IPS-18a (cell line): ENCODE results near the gene CYB561D1.

Experiments
- H3K27ac ChIP-seq: one replicate; pipeline ENCODE4 v1.5.1; 2013; ENCODE audit warnings: low read length
- H3K27me3 ChIP-seq: one replicate; pipeline ENCODE4 v1.6.1; 2013; ENCODE audit warnings: mild to moderate bottlenecking, low read length; ENCODE audit not compliant: control insufficient read depth, insufficient read depth
- H3K36me3 ChIP-seq: one replicate; pipeline ENCODE4 v1.6.1; 2013; ENCODE audit warnings: low read depth, low read length; ENCODE audit not compliant: control insufficient read depth
- H3K4me1 ChIP-seq: one replicate; pipeline ENCODE4 v1.6.1; 2013; ENCODE audit warnings: low read depth, low read length; ENCODE audit not compliant: control insufficient read depth
- H3K4me3 ChIP-seq: one replicate; pipeline ENCODE4 v1.5.1; 2013; ENCODE audit warnings: low read length
- H3K9ac ChIP-seq: one replicate; pipeline ENCODE4 v1.6.1; 2013; ENCODE audit warnings: mild to moderate bottlenecking, low read length, moderate library complexity
- H3K9me3 ChIP-seq: one replicate; pipeline ENCODE4 v1.6.1; 2013; ENCODE audit warnings: low read depth, low read length; ENCODE audit not compliant: control insufficient read depth

CYB561D1 gene

DNA sequence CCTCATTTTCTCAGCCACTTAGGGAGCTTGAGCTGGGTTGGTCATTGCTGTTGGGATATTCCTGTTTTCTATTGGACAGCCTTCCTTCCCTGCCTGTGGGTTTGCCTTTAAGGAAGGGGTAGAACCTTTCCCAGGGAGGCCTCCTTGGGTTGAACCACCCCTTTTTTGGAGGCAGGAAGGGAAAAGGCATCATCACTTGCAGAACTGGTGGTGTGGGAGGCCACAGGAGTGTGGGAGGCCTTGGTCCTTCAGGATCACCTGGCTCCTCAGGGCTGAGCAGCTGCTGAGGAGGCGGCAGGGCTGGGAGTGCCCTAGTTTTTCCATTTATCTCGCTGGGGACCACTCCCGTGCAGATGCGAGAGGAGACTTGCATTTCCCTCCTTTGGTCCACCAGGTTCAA, 667 bp upstream of the CYB561D1 start:
- H3K4me1 ChIP-seq: peaks cover 7% of the 10 kb centered on the region
- no peak overlapping the region for H3K4me3 ChIP-seq
- H3K36me3 ChIP-seq: peaks cover 9% of the 10 kb centered on the region
- no peak overlapping the region for H3K27ac ChIP-seq
- H3K9me3 ChIP-seq: no peaks in the 10 kb centered on the region
- no peaks in the 10 kb centered on the region for H3K27me3 ChIP-seq
- H3K9ac ChIP-seq: no peak overlapping the region

GRCh38 chr1:109495738-109496137, 1.8 kb downstream of the CYB561D1 start:
- Histone ChIP-seq H3K4me1 (peaks cover 13% of the 10 kb centered on the region), H3K27ac (no peak overlapping the region), H3K9me3 (no peaks in the 10 kb centered on the region), H3K4me3 (no peak overlapping the region), H3K36me3 (peaks cover 3% of the 10 kb centered on the region), H3K9ac (no peak overlapping the region), H3K27me3 (no peaks in the 10 kb centered on the region)

GRCh38 chr1:109497449-109498160, 3.7 kb downstream of the CYB561D1 start:
- Histone ChIP-seq H3K27me3 (no peaks in the 10 kb centered on the region), H3K4me1 (peaks cover 13% of the 10 kb centered on the region), H3K36me3 (no peaks in the 10 kb centered on the region), H3K9ac (no peak overlapping the region), H3K9me3 (no peaks in the 10 kb centered on the region), H3K4me3 (no peak overlapping the region), H3K27ac (no peak overlapping the region)

- Histone ChIP-seq H3K36me3 (no peaks in the 10 kb centered on the region), H3K9ac (no peak overlapping the region), H3K4me1 (peaks cover 13% of the 10 kb centered on the region), H3K27me3 (no peaks in the 10 kb centered on the region), H3K27ac (no peak overlapping the region), H3K9me3 (no peaks in the 10 kb centered on the region), H3K4me3 (no peak overlapping the region)
These were observed 4.4 kb downstream of the CYB561D1 start for GRCh38 chr1:109498161-109498801.

DNA sequence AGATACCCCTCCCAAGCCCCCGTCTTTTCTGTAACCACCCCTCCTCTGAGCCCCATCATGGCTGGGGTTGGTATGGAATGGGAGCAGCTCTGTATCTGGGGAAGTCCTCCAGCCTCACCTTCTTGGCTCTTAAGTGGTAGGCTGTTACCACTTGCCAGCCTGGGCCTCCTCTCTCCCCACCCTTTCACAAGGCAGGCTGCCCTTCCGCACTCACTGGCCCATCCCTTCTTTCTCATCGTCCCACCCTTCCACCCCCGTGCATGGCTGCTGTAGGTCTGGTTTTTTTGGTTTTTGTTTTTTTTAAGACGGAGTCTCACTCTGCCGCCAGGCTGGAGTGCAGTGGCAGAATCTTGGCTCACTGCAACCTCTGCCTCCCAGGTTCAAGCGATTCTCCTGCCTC, 5.2 kb downstream of the CYB561D1 start:
- Histone ChIP-seq H3K4me3 (no peak overlapping the region), H3K36me3 (no peaks in the 10 kb centered on the region), H3K9ac (no peak overlapping the region), H3K27me3 (no peaks in the 10 kb centered on the region), H3K9me3 (no peaks in the 10 kb centered on the region), H3K27ac (no peak overlapping the region), H3K4me1 (peaks cover 9% of the 10 kb centered on the region)

DNA sequence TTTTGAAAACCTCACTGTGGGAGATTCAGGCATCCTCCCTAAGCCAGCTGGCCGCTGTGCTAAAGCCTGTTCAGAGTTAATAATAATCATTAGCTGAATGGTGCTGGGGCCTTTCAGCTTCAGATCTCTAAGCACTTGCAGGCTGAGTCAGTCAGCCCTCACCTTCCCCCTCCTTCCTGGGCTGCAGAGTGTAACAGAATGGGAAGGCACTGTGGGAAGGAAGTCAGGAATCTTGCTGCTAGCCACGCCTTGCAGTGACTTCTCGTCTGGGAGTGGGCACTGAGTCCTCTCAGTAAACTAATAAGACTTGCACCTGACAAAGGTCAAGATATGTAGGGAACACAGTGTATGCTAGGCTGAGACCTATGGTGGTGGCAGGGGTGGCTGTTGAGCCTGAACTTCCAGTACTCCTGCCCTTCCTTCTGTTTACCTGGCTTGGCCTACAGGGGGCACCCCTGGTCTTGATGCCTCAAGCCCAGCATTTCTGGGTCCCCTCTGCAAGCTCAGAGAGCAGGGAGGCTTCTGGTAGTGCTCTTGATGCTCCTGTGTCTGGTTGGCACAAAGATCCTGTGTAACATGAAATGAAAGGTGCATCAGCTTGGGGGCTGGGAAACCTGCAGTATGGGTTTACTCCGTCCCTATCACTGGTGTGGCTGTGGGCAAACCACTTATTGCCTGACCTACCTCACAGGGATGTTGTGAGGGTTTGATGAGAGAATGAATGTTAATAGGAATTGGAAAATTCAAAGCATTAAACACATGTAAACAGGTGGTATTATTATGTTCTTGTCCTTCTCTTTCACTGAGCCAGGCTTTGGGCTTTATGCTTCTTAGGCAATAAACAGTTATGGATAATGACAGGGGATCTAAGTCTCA, 6.0 kb downstream of the CYB561D1 start:
- no peak overlapping the region for H3K27ac ChIP-seq
- H3K9me3 ChIP-seq: no peaks in the 10 kb centered on the region
- no peak overlapping the region for H3K4me3 ChIP-seq
- H3K9ac ChIP-seq: no peak overlapping the region
- H3K27me3 ChIP-seq: no peaks in the 10 kb centered on the region
- H3K4me1 ChIP-seq: peaks cover 9% of the 10 kb centered on the region
- no peaks in the 10 kb centered on the region for H3K36me3 ChIP-seq

- H3K27me3 ChIP-seq: no peaks in the 10 kb centered on the region
- H3K9ac ChIP-seq: no peak overlapping the region
- peaks cover 9% of the 10 kb centered on the region for H3K4me1 ChIP-seq
- no peak overlapping the region for H3K27ac ChIP-seq
- H3K4me3 ChIP-seq: no peak overlapping the region
- H3K9me3 ChIP-seq: no peaks in the 10 kb centered on the region
- no peaks in the 10 kb centered on the region for H3K36me3 ChIP-seq
These were observed 7.1 kb downstream of the CYB561D1 start for GRCh38 chr1:109500941-109501381.

- H3K9me3 ChIP-seq: no peaks in the 10 kb centered on the region
- no peak overlapping the region for H3K4me3 ChIP-seq
- no peaks in the 10 kb centered on the region for H3K36me3 ChIP-seq
- no peak overlapping the region for H3K27ac ChIP-seq
- H3K4me1 ChIP-seq: peaks cover 9% of the 10 kb centered on the region
- H3K9ac ChIP-seq: no peak overlapping the region
- no peaks in the 10 kb centered on the region for H3K27me3 ChIP-seq
These were observed 7.9 kb downstream of the CYB561D1 start for GRCh38 chr1:109501644-109502363.

GRCh38 chr1:109502364-109502851, 8.5 kb downstream of the CYB561D1 start:
- peaks cover 9% of the 10 kb centered on the region for H3K4me1 ChIP-seq
- no peaks in the 10 kb centered on the region for H3K9me3 ChIP-seq
- H3K27me3 ChIP-seq: no peaks in the 10 kb centered on the region
- no peak overlapping the region for H3K4me3 ChIP-seq
- H3K9ac ChIP-seq: no peak overlapping the region
- no peaks in the 10 kb centered on the region for H3K36me3 ChIP-seq
- H3K27ac ChIP-seq: no peak overlapping the region

GRCh38 chr1:109503935-109504334, 10.0 kb downstream of the CYB561D1 start:
- Histone ChIP-seq H3K9me3 (no peaks in the 10 kb centered on the region), H3K4me3 (no peak overlapping the region), H3K4me1 (peaks cover under 1% of the 10 kb centered on the region), H3K36me3 (no peaks in the 10 kb centered on the region), H3K27ac (no peak overlapping the region), H3K9ac (no peak overlapping the region), H3K27me3 (peaks cover 9% of the 10 kb centered on the region)

DNA sequence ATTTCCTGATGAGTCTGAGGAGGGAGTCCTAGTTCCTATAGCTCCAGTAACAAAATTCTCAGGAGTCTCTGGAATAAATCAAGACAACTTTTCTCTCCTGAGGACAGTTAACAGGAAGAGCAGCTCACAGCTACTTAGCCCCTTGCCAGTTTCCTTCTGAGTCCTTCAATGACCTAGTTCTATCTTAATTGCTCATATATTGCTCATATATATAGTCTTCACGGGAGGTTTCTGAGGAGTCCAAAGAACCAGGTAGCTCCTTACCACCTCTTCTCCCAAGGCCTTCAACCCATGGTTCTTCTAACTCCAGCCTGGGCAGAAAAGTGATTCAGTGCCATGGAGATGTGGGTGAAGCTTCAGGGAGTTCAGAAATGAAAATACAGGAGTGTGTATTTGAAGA, 11.1 kb downstream of the CYB561D1 start:
- Histone ChIP-seq H3K4me3 (no peak overlapping the region), H3K27ac (no peak overlapping the region), H3K9ac (no peak overlapping the region), H3K9me3 (no peaks in the 10 kb centered on the region), H3K4me1 (no peaks in the 10 kb centered on the region), H3K36me3 (no peaks in the 10 kb centered on the region), H3K27me3 (peaks cover 15% of the 10 kb centered on the region)
